ENCODE results near the gene FZD8. TPM values are rescaled to one million over a fixed set of nuclear protein-coding genes. Genes with fewer than 3 reads are reported as not detected.

FZD8 gene
- total and polyA plus RNA-seq, 4 donors = 0.25 to 5.4 (median 3.0) TPM

GRCh38 chr10:35607475-35608327 is 34.4 kb downstream of the FZD8 start:
- Histone ChIP-seq H3K4me1 (ENCODE audit: control insufficient read depth in 4 of 4, insufficient read depth in 4 of 4, low read length in 3 of 4) (peaks cover 0 to 12% (median 8%) of the 10 kb centered on the region in 4 donors), H3K4me3 (ENCODE audit: low read depth in 1 of 3, low read length in 3 of 3) (peak overlapping the region in 2 of 3 donors; percentile 13 to 55), H3K9me3 (ENCODE audit: control insufficient read depth in 4 of 4, low read length in 3 of 4) (no peaks in the 10 kb centered on the region), H3K36me3 (ENCODE audit: control insufficient read depth in 4 of 4, insufficient read depth in 3 of 4, low read depth in 1 of 4, low read length in 3 of 4) (no peaks in the 10 kb centered on the region), H3K27me3 (ENCODE audit: control insufficient read depth in 4 of 4, insufficient read depth in 4 of 4, low read length in 3 of 4) (peaks cover 0 to 4% (median 0%) of the 10 kb centered on the region in 4 donors), H3K9ac (ENCODE audit: low read depth in 1 of 2, low read length in 2 of 2) (no peak overlapping the region), H3K27ac (ENCODE audit: low read depth in 1 of 2, low read length in 2 of 2) (no peak overlapping the region)
- TF ChIP-seq, protein P1, sequence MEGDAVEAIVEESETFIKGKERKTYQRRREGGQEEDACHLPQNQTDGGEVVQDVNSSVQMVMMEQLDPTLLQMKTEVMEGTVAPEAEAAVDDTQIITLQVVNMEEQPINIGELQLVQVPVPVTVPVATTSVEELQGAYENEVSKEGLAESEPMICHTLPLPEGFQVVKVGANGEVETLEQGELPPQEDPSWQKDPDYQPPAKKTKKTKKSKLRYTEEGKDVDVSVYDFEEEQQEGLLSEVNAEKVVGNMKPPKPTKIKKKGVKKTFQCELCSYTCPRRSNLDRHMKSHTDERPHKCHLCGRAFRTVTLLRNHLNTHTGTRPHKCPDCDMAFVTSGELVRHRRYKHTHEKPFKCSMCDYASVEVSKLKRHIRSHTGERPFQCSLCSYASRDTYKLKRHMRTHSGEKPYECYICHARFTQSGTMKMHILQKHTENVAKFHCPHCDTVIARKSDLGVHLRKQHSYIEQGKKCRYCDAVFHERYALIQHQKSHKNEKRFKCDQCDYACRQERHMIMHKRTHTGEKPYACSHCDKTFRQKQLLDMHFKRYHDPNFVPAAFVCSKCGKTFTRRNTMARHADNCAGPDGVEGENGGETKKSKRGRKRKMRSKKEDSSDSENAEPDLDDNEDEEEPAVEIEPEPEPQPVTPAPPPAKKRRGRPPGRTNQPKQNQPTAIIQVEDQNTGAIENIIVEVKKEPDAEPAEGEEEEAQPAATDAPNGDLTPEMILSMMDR (IDR thresholded peaks at IDR 0.05; ENCODE audit: low read depth, low read length, missing input control) = no peak
- TF ChIP-seq YY1 (IDR thresholded peaks at IDR 0.05) (no peak), SP1 (IDR thresholded peaks at IDR 0.05) (no peak), RXRA (IDR thresholded peaks at IDR 0.05) (no peak)
- no peak for DNase-seq (ENCODE audit: low spot score)
- 13% methylated on average over 78 of the region's 78 CpGs for WGBS

GRCh38 chr10:35606430-35606829 is 35.7 kb downstream of the FZD8 start:
- H3K9me3 ChIP-seq (ENCODE audit: control insufficient read depth in 4 of 4, low read length in 3 of 4) = no peaks in the 10 kb centered on the region
- no peak overlapping the region for H3K9ac ChIP-seq (ENCODE audit: low read depth in 1 of 2, low read length in 2 of 2)
- no peaks in the 10 kb centered on the region for H3K36me3 ChIP-seq (ENCODE audit: control insufficient read depth in 4 of 4, insufficient read depth in 3 of 4, low read depth in 1 of 4, low read length in 3 of 4)
- TF ChIP-seq RAD21 (IDR thresholded peaks at IDR 0.05) (no peak), TAF1 (conservative IDR thresholded peaks at IDR 0.05) (no peak), REST (IDR thresholded peaks at IDR 0.05) (no peak), RXRA (IDR thresholded peaks at IDR 0.05) (no peak), FOXA2 (IDR thresholded peaks at IDR 0.05) (no peak)
- TF ChIP-seq, protein P2, sequence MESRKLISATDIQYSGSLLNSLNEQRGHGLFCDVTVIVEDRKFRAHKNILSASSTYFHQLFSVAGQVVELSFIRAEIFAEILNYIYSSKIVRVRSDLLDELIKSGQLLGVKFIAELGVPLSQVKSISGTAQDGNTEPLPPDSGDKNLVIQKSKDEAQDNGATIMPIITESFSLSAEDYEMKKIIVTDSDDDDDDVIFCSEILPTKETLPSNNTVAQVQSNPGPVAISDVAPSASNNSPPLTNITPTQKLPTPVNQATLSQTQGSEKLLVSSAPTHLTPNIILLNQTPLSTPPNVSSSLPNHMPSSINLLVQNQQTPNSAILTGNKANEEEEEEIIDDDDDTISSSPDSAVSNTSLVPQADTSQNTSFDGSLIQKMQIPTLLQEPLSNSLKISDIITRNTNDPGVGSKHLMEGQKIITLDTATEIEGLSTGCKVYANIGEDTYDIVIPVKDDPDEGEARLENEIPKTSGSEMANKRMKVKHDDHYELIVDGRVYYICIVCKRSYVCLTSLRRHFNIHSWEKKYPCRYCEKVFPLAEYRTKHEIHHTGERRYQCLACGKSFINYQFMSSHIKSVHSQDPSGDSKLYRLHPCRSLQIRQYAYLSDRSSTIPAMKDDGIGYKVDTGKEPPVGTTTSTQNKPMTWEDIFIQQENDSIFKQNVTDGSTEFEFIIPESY (IDR thresholded peaks at IDR 0.05) = no peak
- 88% methylated on average over 6 of the region's 6 CpGs for WGBS
- no peak for DNase-seq (ENCODE audit: low spot score)
- peaks cover 0 to 4% (median 0%) of the 10 kb centered on the region in 4 donors for H3K27me3 ChIP-seq (ENCODE audit: control insufficient read depth in 4 of 4, insufficient read depth in 4 of 4, low read length in 3 of 4)
- H3K4me3 ChIP-seq (ENCODE audit: low read depth in 1 of 3, low read length in 3 of 3) = no peak overlapping the region
- peaks cover 0 to 8% (median 3%) of the 10 kb centered on the region in 4 donors for H3K4me1 ChIP-seq (ENCODE audit: control insufficient read depth in 4 of 4, insufficient read depth in 4 of 4, low read length in 3 of 4)
- H3K27ac ChIP-seq (ENCODE audit: low read depth in 1 of 2, low read length in 2 of 2) = no peak overlapping the region

Measured in liver (tissue), 9 donors.